H1 (cell line): ENCODE data around the gene PRR7. TPM values are rescaled to one million over a fixed set of nuclear protein-coding genes. Genes with fewer than 3 reads are reported as not detected.

ENCODE experiments used
- CTCF ChIA-PET: fragments of 300-600 bp; sonication (Branson Sonifier 250); formaldehyde crosslinking; loops from one replicate; lab custom pipeline; 2021; ENCODE audit not compliant: partially characterized antibody; lab: Charles Lee
- POLR2A ChIA-PET: fragments of 300-600 bp; sonication (Branson Sonifier 250); formaldehyde crosslinking; loops from one replicate; lab custom pipeline; 2021; ENCODE audit warnings: inconsistent platforms; ENCODE audit not compliant: partially characterized antibody; lab: Charles Lee
- DNase-seq, 2 experiments: peaks; one replicate each; pipeline versions ENCODE4 v3.0.0 to v3.0.0-alpha.2; 2010 to 2022; ENCODE audit warnings: low spot score in 2 of 2, low read depth in 1 of 2, mixed read lengths in 1 of 2
- FAIRE-seq: peaks from 2 replicates; lab custom pipeline; 2011; peaks lifted over from hg19 to GRCh38; lab: Jason Lieb, UNC
- H2AFZ ChIP-seq: 2 replicates; pipeline ENCODE4 v1.8.1; 2012; ENCODE audit warnings: low read length, inconsistent platforms
- H2AK5ac ChIP-seq: 2 replicates; pipeline ENCODE4 v1.6.1; 2013; ENCODE audit warnings: low read depth, low read length
- H2BK120ac ChIP-seq: replicated peaks from 2 replicates; pipeline ENCODE3; 2013; ENCODE audit warnings: low read depth, low read length, inconsistent platforms
- H2BK12ac ChIP-seq: 2 replicates; pipeline ENCODE4 v1.6.1; 2013; ENCODE audit warnings: low read depth, low read length
- H2BK15ac ChIP-seq: 2 replicates; pipeline ENCODE4 v1.6.1; 2013; ENCODE audit warnings: low read length
- H2BK20ac ChIP-seq: 2 replicates; pipeline ENCODE4 v1.6.1; 2013; ENCODE audit warnings: low read length
- H2BK5ac ChIP-seq: 2 replicates; pipeline ENCODE4 v1.6.1; 2013; ENCODE audit warnings: low read depth, low read length
- H3K14ac ChIP-seq: 2 replicates; pipeline ENCODE4 v1.6.1; 2013; ENCODE audit warnings: inconsistent platforms; ENCODE audit not compliant: insufficient read length
- H3K18ac ChIP-seq: 2 replicates; pipeline ENCODE4 v1.6.1; 2013; ENCODE audit warnings: low read length; ENCODE audit errors: extremely low read depth
- H3K23ac ChIP-seq: 2 replicates; pipeline ENCODE4 v1.6.1; 2013; ENCODE audit warnings: inconsistent platforms; ENCODE audit not compliant: insufficient read length
- H3K23me2 ChIP-seq: 2 replicates; pipeline ENCODE4 v1.6.1; 2013; ENCODE audit warnings: low read depth, low read length
- H3K27ac ChIP-seq: 2 replicates; pipeline ENCODE4 v1.6.1; 2011; ENCODE audit warnings: low read depth, low read length, inconsistent platforms
- H3K27me3 ChIP-seq, 4 experiments: replicated peaks in 1 of 4; 1 replicate in 1 of 4; 2 replicates in 3 of 4; pipeline versions ENCODE4 v1.6.1 to v1.8.1; 2011 to 2013; ENCODE audit warnings: low read length in 3 of 4, mild to moderate bottlenecking in 3 of 4, inconsistent platforms in 2 of 4, mixed read lengths in 2 of 4, moderate library complexity in 1 of 4; ENCODE audit not compliant: control insufficient read depth in 3 of 4, insufficient read depth in 3 of 4; ENCODE audit errors: extremely low read depth in 1 of 4
- H3K36me3 ChIP-seq, 4 experiments: 2 replicates each; pipeline versions ENCODE4 v1.6.1 to v1.8.1; 2011 to 2013; ENCODE audit warnings: mild to moderate bottlenecking in 4 of 4, low read length in 3 of 4, moderate library complexity in 2 of 4, control low read depth in 1 of 4, inconsistent platforms in 1 of 4; ENCODE audit not compliant: insufficient read depth in 4 of 4, control insufficient read depth in 2 of 4
- H3K4ac ChIP-seq: replicated peaks from 2 replicates; pipeline ENCODE3; 2013; ENCODE audit warnings: low read length, low read depth, mixed read lengths, inconsistent platforms; ENCODE audit not compliant: insufficient read length
- H3K4me1 ChIP-seq, 4 experiments: replicated peaks in 1 of 4; 1 replicate in 1 of 4; 2 replicates in 3 of 4; pipeline versions ENCODE4 v1.6.1 to v1.8.1; 2011 to 2013; ENCODE audit warnings: low read length in 3 of 4, inconsistent platforms in 2 of 4, mixed read lengths in 1 of 4; ENCODE audit not compliant: insufficient read depth in 4 of 4, control insufficient read depth in 3 of 4
- H3K4me2 ChIP-seq, 2 experiments: 2 replicates each; pipeline versions ENCODE4 v1.6.1 to v1.8.1; 2011 to 2013; ENCODE audit warnings: low read depth in 2 of 2, low read length in 2 of 2, control low read depth in 1 of 2, inconsistent platforms in 1 of 2, mild to moderate bottlenecking in 1 of 2; ENCODE audit not compliant: insufficient read depth in 1 of 2
- H3K4me3 ChIP-seq, 4 experiments: fragments of 200-600, 300-600 bp in 1 of 4; sonication (generic), shearing (Covaris generic), sonication (Bioruptor Twin) in 1 of 4; 2 replicates each; pipeline versions ENCODE4 v1.5.1 to v1.8.1; 2011 to 2016; ENCODE audit warnings: low read length in 4 of 4, low read depth in 3 of 4, control low read depth in 2 of 4, inconsistent platforms in 2 of 4, mild to moderate bottlenecking in 2 of 4, mixed read lengths in 1 of 4, moderate library complexity in 1 of 4; ENCODE audit not compliant: insufficient read depth in 2 of 4; ENCODE audit errors: extremely low read depth in 1 of 4
- H3K56ac ChIP-seq: replicated peaks from 2 replicates; pipeline ENCODE3; 2013; ENCODE audit warnings: low read depth, mild to moderate bottlenecking, mixed read lengths, low read length, inconsistent platforms; ENCODE audit not compliant: insufficient read length
- H3K79me1 ChIP-seq: 2 replicates; pipeline ENCODE4 v1.6.1; 2013; ENCODE audit warnings: low read depth, low read length, control low read depth
- H3K79me2 ChIP-seq, 2 experiments: 2 replicates each; pipeline versions ENCODE4 v1.6.1 to v1.8.1; 2012 to 2013; ENCODE audit warnings: low read length in 2 of 2, mild to moderate bottlenecking in 2 of 2, inconsistent platforms in 1 of 2; ENCODE audit not compliant: insufficient read depth in 2 of 2, control insufficient read depth in 1 of 2
- H3K9ac ChIP-seq, 4 experiments: replicated peaks in 1 of 4; 1 replicate in 1 of 4; 2 replicates in 3 of 4; pipeline versions ENCODE4 v1.6.1 to v1.8.1; 2011 to 2013; ENCODE audit warnings: low read depth in 3 of 4, low read length in 3 of 4, control low read depth in 2 of 4, mild to moderate bottlenecking in 2 of 4, moderate library complexity in 2 of 4, inconsistent platforms in 1 of 4; ENCODE audit errors: extremely low read depth in 1 of 4
- H3K9me3 ChIP-seq, 2 experiments: 2 replicates each; pipeline versions ENCODE4 v1.6.1 to v1.8.1; 2012 to 2013; ENCODE audit warnings: mild to moderate bottlenecking in 2 of 2, moderate library complexity in 2 of 2, control low read depth in 1 of 2, inconsistent platforms in 1 of 2, low read depth in 1 of 2, low read length in 1 of 2, mixed read lengths in 1 of 2; ENCODE audit not compliant: insufficient read depth in 2 of 2
- H4K20me1 ChIP-seq, 2 experiments: replicated peaks in 1 of 2; 2 replicates each; pipeline versions ENCODE3 to v1.8.1; 2011 to 2013; ENCODE audit warnings: inconsistent platforms in 2 of 2, low read length in 2 of 2, mild to moderate bottlenecking in 1 of 2; ENCODE audit not compliant: insufficient read depth in 2 of 2, control insufficient read depth in 1 of 2
- H4K5ac ChIP-seq: 2 replicates; pipeline ENCODE4 v1.6.1; 2013; ENCODE audit warnings: low read length, low read depth, mixed read lengths, inconsistent platforms; ENCODE audit not compliant: insufficient read length
- H4K8ac ChIP-seq: 2 replicates; pipeline ENCODE4 v1.8.0; 2013; ENCODE audit warnings: mild to moderate bottlenecking, moderate library complexity, low read length, inconsistent platforms; ENCODE audit not compliant: insufficient read depth; ENCODE audit errors: extremely low read depth
- H4K91ac ChIP-seq: replicated peaks from 2 replicates; pipeline ENCODE3; 2013; ENCODE audit warnings: low read length, mixed read lengths, inconsistent platforms; ENCODE audit not compliant: insufficient read length
- CEBPB ChIP-seq: IDR thresholded peaks from 2 replicates; pipeline ENCODE4 v1.6.1; 2012; ENCODE audit warnings: low read depth, low read length
- EZH2 ChIP-seq: fragments of 200-600 bp; sonication (generic); IDR thresholded peaks from 2 replicates; pipeline ENCODE4 v1.7.1; 2012; ENCODE audit warnings: low read depth, mild to moderate bottlenecking, moderate library complexity, low read length, inconsistent platforms; ENCODE audit not compliant: severe bottlenecking
- GABPA ChIP-seq: IDR thresholded peaks from 2 replicates; pipeline ENCODE4 v1.6.1; 2011; ENCODE audit warnings: mild to moderate bottlenecking, low read length, moderate library complexity, borderline replicate concordance; ENCODE audit not compliant: insufficient read depth
- KDM1A ChIP-seq: fragments of 200-600, 300-600 bp; sonication (generic); IDR thresholded peaks from 2 replicates; pipeline ENCODE4 v1.7.1; 2016; ENCODE audit warnings: mild to moderate bottlenecking, low read length, borderline replicate concordance
- PHF8 ChIP-seq: fragments of 200-600 bp; sonication (generic); conservative IDR thresholded peaks from 2 replicates; pipeline ENCODE4 v1.7.1; 2012; ENCODE audit warnings: low read depth, mild to moderate bottlenecking, inconsistent platforms, low read length, moderate library complexity
- POU5F1 ChIP-seq: IDR thresholded peaks from 2 replicates; pipeline ENCODE4 v1.6.1; 2011; ENCODE audit warnings: low read depth, mild to moderate bottlenecking, low read length, moderate library complexity
- RAD21 ChIP-seq, 2 experiments: IDR thresholded peaks in 1 of 2; conservative IDR thresholded peaks in 1 of 2; 2 replicates each; pipeline ENCODE4 v1.6.1; 2011; ENCODE audit warnings: low read depth in 2 of 2, low read length in 2 of 2, improper control_type of control experiment in 1 of 2, inconsistent platforms in 1 of 2, mild to moderate bottlenecking in 1 of 2, moderate library complexity in 1 of 2
- RBBP5 ChIP-seq: IDR thresholded peaks from 2 replicates; pipeline ENCODE4 v1.7.1; 2012; ENCODE audit warnings: low read depth, mild to moderate bottlenecking, inconsistent platforms, low read length, moderate library complexity, borderline replicate concordance
- SAP30 ChIP-seq: fragments of 300-600 bp; sonication (generic); IDR thresholded peaks from 2 replicates; pipeline ENCODE4 v1.7.1; 2012; ENCODE audit warnings: low read length, moderate library complexity, mild to moderate bottlenecking, inconsistent platforms; ENCODE audit not compliant: insufficient read depth, insufficient replicate concordance
- TAF1 ChIP-seq: IDR thresholded peaks from 2 replicates; pipeline ENCODE4 v1.6.1; 2011; ENCODE audit warnings: mild to moderate bottlenecking, low read depth, low read length
- TCF12 ChIP-seq: IDR thresholded peaks from 2 replicates; pipeline ENCODE4 v1.6.1; 2011; ENCODE audit warnings: low read depth, mild to moderate bottlenecking, low read length
- WGBS, 2 experiments: shearing (Covaris generic) in 1 of 2; methylation state at CpG; one replicate each; pipeline versions ENCODE4 v1.1.6 to v1.1.7; 2013 to 2015; ENCODE audit warnings: low lambda C conversion rate in 2 of 2, mixed read lengths in 2 of 2, inconsistent platforms in 1 of 2, low coverage in 1 of 2, missing lambda C conversion rate in 1 of 2; ENCODE audit not compliant: insufficient replicate concordance in 2 of 2, insufficient coverage in 1 of 2, insufficient read length in 1 of 2; ENCODE audit errors: extremely low coverage in 1 of 2, missing lambda C conversion rate in 1 of 2; 5-methylcytosine and 5-hydroxymethylcytosine counted together
- polyA plus RNA-seq, 7 experiments: library from polyadenylated mRNA; depleted of rRNA in 3 of 7; stranded (reverse) in 5 of 7; unstranded in 2 of 7; fragments of >200 nt in 5 of 7; fragments of 200-250 nt in 2 of 7; gene quantifications; 1 replicate in 5 of 7; 2 replicates in 1 of 7; 4 replicates in 1 of 7; pipeline versions ENCODE4 v1.2.1 to v1.2.3, GENCODE V29; 2011 to 2013; ENCODE audit warnings: missing spikeins in 2 of 7, mixed read lengths in 2 of 7
- total RNA-seq: library from RNA; stranded (reverse); fragmentation: NEBNext Ultra II Directional; extraction: Animal tissue kit (Norgen Biotek cat#: 25700); gene quantifications from 2 replicates; pipeline ENCODE4 v1.2.1, GENCODE V29; 2021

The PRR7 gene
- total and polyA plus RNA-seq, 2 of the 8 experiments (the other 6 are each of a cell fraction or from before 2014, with no cell fraction given): 8.0 to 11.8 TPM

DNA sequence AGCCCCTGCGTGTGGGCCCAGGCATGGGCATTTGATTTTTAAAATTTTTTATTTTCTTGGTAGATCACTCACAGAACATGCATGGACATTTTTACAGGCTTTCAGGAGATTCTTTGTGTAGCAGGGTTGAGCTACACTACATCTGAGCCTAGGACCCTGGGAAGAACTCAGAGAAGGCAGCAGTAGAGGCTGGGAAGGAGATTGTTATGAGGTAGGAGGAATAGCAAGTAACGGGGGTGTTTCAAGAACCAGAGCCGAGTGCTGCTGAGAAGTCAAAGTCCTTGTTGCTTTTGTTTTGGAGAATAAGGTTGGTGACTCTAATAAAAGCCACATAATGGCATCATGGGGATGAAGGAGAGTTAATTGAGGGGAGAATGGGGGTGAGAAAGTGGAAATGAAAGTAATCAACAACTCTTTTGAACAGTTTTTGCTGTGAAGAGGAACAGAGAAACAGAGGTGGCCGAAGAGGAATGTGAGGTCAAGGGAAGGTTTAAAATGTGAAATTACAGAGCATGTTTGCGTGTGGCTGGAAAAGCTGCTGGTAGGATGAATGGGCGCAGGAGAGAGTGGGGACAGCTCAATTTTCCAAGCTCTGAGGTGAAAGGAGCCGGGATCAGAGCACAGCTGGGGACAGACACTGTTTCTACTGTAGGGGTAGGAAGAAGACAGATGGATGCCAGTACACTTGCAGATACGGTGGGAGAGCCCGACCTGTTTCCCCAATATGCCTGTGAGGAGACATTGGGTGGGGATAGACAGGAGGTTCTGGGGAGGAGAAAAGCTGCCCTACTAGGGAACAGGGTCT is 55.5 kb downstream of the PRR7 start:
- DNase-seq: no peak
- POLR2A ChIA-PET: interaction anchor here (1.0 to 67.5 kb wide), 8 partner anchors 13 to 102 kb away, joined by 3 to 3349 read pairs (median 8); partner anchors contain the start of genes DBN1, DDX41, DOK3 and PDLIM7

More for the DNA sequence above, 55.5 kb downstream of the PRR7 start:
- peaks cover 0 to 8% (median 0%) of the 10 kb centered on the region in 4 experiments; a peak in 1 of 8 replicates for H3K36me3 ChIP-seq
- H4K20me1 ChIP-seq: no peaks in the 10 kb centered on the region
- WGBS, 2 experiments: 68% methylated on average over 9 of the region's 9 CpGs; no CpG with 5 or more reads in 1 of the 2 experiments
- CTCF ChIA-PET: interaction anchor here (0.8 to 20.8 kb wide), 31 partner anchors 8 to 391 kb away, joined by 3 to 306 read pairs (median 5); partner anchors contain the start of genes DBN1, DDX41, DOK3 and PFN3
- no peak overlapping the region for H2BK20ac ChIP-seq
- H3K4me1 ChIP-seq: peaks cover 0 to 9% (median 6%) of the 10 kb centered on the region in 4 experiments; a peak in 5 of 7 replicates
- H2BK120ac ChIP-seq: no peak overlapping the region
- H3K23ac ChIP-seq: no peak overlapping the region
- H2BK12ac ChIP-seq: no peak overlapping the region
- no peak overlapping the region for H3K14ac ChIP-seq
- no peak overlapping the region for H4K91ac ChIP-seq
- no peak overlapping the region for H3K27ac ChIP-seq
- FAIRE-seq: no peak
- no peak overlapping the region for H3K9ac ChIP-seq
- H3K27me3 ChIP-seq: peaks cover 2 to 12% (median 11%) of the 10 kb centered on the region in 4 experiments; a peak in 6 of 7 replicates
- no peak overlapping the region for H2BK5ac ChIP-seq
- H4K8ac ChIP-seq: no peak overlapping the region; the same call in 1 of the 2 replicates
- H3K4ac ChIP-seq: no peak overlapping the region
- no peaks in the 10 kb centered on the region for H3K79me1 ChIP-seq
- no peaks in the 10 kb centered on the region for H3K9me3 ChIP-seq
- no peak overlapping the region for H3K56ac ChIP-seq
- no peak overlapping the region for H4K5ac ChIP-seq
- no peak for TF ChIP-seq RAD21 (IDR thresholded peaks at IDR 0.05 in 1 of 2, conservative IDR thresholded peaks at IDR 0.05 in 1 of 2; ENCODE audit: low read depth in 2 of 2, low read length in 2 of 2)
- no peak for TF ChIP-seq KDM1A
- no peak for TF ChIP-seq TCF12
- no peak for TF ChIP-seq POU5F1
- no peak for TF ChIP-seq GABPA
- TF ChIP-seq CEBPB: no peak
- TF ChIP-seq TAF1: no peak
- no peak for TF ChIP-seq RBBP5
- TF ChIP-seq PHF8: no peak
- no peak for TF ChIP-seq EZH2
- TF ChIP-seq SAP30: no peak
- H3K79me2 ChIP-seq: no peaks in the 10 kb centered on the region
- no peak overlapping the region for H2AFZ ChIP-seq
- H3K18ac ChIP-seq: no peak overlapping the region
- 0 out of 2 replicates have a peak overlapping the region, but pooled peaks have one; percentile 29 for H2BK15ac ChIP-seq
- H3K4me2 ChIP-seq: no peak overlapping the region
- H3K4me3 ChIP-seq: no peak overlapping the region
- H2AK5ac ChIP-seq: no peak overlapping the region
- peaks cover 7% of the 10 kb centered on the region for H3K23me2 ChIP-seq
